GM12892 (cell line): ENCODE data around the gene MSH4.
"Not testable (repeated sequence)": the region's sequence is repeated elsewhere in the genome, so short reads cannot be mapped to it uniquely, and the experiment has no call there.

Experiments
- DNase-seq: peaks from one replicate; pipeline ENCODE4 v3.0.0; 2011; ENCODE audit not compliant: insufficient read length
- FAIRE-seq: peaks from 2 replicates; lab custom pipeline; 2011; peaks lifted over from hg19 to GRCh38; lab: Jason Lieb, UNC
- POLR2A ChIP-seq: IDR thresholded peaks from 2 replicates; pipeline ENCODE4 v1.6.1; 2011; ENCODE audit warnings: low read depth, low read length, control low read depth
- POLR2AphosphoS5 ChIP-seq: IDR thresholded peaks from 2 replicates; pipeline ENCODE4 v1.6.1; 2011; ENCODE audit warnings: low read depth, low read length, control low read depth
- TAF1 ChIP-seq: IDR thresholded peaks from 2 replicates; pipeline ENCODE4 v1.6.1; 2011; ENCODE audit warnings: low read depth, mild to moderate bottlenecking, control low read depth, low read length, borderline replicate concordance

The MSH4 gene

DNA sequence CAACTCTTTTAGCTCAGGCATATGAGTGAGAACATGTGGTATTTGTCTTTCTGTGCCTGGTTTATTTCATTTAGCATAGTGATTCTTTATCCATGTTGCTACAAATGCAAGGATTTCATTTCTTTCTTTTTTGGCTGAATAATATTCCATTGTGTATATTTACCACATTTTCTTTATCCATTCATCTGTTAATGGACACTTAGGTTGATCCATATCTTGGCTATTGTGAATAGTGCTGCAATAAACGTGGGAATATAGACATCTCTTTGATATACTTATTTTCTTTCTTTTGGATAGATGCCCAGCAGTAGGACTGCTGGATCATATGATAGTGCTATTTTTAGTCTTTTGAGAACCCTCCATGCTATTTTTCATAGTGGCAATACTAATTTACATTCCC, 104.7 kb downstream of the MSH4 start:
- FAIRE-seq (no peak), DNase-seq (no peak)
- no peak for TF ChIP-seq POLR2A
- no peak for TF ChIP-seq TAF1
- TF ChIP-seq POLR2AphosphoS5: no peak

DNA sequence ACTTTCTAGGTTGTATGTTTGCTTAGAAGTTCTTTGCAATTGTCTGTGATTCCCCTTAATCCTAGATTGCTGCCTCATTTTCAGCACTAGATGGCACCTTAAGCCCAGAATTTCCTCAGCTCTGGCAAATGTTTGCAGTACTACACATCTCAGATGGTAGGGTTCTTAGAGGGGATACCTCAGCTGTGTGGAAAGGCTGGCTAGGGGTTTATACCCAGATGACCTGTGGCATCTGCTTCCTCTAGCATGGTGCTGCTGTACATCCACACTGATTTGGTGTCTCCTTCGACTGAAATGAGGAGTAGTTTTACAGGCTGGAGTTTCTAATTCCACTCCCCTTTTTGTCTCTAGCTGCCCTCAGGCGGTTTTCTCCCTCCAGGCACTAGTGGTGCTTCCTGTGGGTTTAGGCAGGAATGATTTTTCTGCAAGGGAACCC, 112.1 kb downstream of the MSH4 start:
- TF ChIP-seq POLR2AphosphoS5 (no peak), TAF1 (no peak), POLR2A (no peak)
- DNase-seq (no peak), FAIRE-seq (peak; percentile 78)

DNA sequence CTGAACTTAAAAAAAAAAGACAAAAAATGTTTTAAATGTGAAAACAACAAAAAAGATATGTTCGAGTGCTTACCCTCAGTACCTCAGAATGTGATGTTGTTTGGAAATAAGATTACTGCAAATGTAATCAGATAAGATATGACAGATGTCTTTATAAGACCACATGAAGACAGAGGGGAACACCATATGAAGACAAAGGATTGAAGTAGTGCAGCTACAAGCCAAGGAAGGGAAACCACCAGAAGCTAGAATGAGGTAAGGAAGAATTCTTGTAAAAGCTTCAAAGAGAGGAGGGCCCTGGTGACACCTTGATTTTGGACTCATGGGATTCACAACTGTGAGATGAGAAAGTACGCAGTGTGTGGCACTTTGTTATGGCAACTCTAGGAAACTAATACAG, 120.2 kb downstream of the MSH4 start:
- no peak for TF ChIP-seq POLR2A
- TF ChIP-seq TAF1: no peak
- no peak for TF ChIP-seq POLR2AphosphoS5
- DNase-seq: no peak
- FAIRE-seq: no peak

DNA sequence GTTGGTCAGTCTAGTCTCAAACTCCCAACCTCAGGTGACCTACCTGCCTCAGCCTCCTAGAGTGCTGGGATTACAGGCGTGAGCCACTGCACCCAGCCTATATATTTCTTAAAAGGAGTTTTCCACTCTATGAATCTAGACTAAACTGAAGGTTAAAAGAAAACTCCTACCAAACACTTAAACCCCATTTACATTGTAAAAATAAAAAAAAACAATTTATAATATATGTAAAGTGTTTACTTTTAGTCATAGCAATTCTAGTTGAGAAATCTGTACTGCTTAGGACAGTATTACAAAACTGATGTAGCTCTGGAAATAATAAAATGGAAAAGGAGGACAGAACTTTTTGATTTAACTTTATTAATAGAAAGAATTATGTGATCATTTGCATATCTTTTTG, 126.0 kb downstream of the MSH4 start:
- FAIRE-seq: no peak
- TF ChIP-seq POLR2AphosphoS5 (no peak), TAF1 (no peak), POLR2A (no peak)
- DNase-seq: no peak

DNA sequence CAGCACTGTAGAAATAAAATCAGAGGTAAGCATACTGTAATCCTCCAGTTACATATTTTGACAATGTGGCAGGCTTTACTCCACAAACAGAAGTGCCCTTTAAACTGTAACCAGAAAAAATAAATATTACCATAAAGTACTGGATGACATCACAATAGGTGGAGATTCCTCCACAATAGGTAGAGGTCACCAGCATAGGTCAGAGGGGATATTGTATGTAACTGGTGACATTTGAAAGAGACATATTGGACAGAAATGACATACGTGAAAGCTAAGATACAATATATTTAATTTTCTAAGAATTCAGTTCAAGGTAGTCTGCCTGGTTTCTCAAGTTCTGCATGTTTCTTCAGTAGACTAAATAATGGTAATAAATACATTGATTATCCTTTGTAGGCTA, 135.6 kb downstream of the MSH4 start, which contains the start of gene ASB17:
Gene ASB17, minus strand, starts transcription at position 101 of the 400 bp plus-strand sequence. CDS start 113 bp downstream, outside the sequence.
- no peak for TF ChIP-seq POLR2AphosphoS5
- no peak for TF ChIP-seq TAF1
- TF ChIP-seq POLR2A: no peak
- DNase-seq: no peak
- no peak for FAIRE-seq

DNA sequence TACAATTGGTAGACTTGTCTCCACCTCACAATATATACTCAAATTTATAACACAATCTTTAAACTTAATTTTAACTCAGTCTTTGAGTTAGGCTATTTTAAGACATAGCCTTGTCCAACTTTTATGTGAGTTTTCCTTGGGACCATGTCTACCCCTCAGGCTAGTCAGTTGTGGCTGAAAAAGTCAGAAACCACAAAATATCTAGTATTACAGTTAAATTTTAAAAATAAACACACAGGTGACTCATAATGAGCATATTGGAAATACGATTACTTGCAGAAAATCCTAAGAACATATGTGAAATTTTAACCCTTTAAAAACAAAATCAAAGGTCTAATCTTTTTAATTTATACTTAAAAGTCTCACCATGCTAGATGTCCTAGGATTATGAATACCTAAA, 140.4 kb downstream of the MSH4 start:
- TF ChIP-seq POLR2A: no peak
- DNase-seq: no peak
- FAIRE-seq: no peak

DNA sequence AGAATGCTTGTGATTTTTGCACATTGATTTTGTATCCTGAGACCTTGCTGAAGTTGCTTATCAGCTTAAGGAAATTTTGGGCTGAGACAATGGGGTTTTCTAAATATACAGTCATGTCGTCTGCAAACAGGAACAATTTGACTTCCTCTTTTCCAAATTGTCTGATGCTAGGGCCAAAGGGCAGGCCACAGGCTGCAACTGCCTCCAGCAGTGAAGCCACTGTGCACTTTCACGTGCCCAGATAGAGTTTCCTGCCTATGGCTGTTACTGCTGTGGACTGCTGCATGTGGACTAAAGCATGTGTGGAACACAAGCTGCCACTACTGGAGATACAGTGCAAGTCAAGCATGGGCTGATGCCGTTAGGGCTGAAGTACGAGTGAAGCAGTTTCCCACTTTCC, 146.4 kb downstream of the MSH4 start:
- DNase-seq, FAIRE-seq: not testable (repeated sequence)

DNA sequence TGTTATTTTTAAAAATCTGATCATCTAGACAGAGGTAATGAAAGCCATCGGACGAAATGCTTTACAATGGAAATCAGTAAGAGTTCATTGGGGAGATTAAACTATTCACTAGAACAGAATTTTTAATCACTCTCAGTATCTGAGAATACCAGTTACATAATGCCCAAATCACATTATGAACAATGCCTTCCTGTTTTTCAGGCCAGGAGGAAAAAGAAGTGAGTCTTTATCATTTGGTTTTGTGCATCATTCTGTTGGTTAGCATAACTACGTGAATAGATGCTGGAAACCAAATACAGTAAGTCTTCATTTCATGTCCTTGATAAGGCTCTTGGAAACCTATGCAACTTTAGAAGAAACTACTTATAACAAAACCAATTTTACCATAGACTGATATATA, 153.5 kb downstream of the MSH4 start:
- no peak for DNase-seq
- TF ChIP-seq POLR2A: no peak
- no peak for TF ChIP-seq POLR2AphosphoS5
- TF ChIP-seq TAF1: no peak
- FAIRE-seq: no peak

DNA sequence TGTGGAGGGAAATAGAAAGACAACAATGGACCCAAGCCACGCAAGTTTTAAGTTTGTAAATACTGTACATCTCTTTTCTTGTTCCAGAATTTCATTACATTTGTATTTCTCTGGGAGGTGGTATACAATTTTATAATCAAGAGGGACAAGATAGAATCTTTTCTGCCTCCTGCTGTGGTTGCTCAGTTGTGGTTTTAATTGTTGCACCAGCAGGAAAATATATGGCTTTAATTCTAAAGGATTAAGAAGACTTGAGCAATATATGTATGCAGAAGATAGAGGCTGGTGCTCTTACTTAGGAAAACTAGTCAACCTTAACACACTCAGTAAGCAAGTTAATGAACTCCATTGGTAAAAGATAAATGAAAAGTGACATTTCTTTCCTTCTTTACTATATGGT, 155.3 kb downstream of the MSH4 start:
- FAIRE-seq: no peak
- TF ChIP-seq POLR2AphosphoS5 (no peak), POLR2A (no peak), TAF1 (no peak)
- DNase-seq: no peak

DNA sequence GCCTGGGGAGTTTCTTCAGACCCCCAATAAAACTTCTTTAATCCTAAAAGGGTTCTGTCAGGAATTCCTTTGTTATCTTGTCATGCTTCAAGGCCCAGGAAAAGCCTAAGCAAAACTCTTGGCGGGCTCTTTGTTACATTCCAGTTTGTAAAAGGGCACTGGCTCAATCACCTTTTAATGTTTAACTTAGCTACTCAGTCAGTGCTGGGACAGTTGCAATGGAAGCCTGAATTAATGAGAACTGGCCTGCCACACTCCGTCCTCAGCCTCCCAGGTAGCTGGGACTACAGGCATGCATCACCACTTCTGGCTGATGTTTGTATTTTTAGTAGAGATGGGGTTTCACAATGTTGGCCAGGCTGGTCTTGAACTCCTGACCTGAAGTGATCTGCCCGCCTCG, 156.8 kb downstream of the MSH4 start:
- FAIRE-seq: no peak
- no peak for DNase-seq
- TF ChIP-seq POLR2AphosphoS5 (no peak), TAF1 (no peak), POLR2A (no peak)

DNA sequence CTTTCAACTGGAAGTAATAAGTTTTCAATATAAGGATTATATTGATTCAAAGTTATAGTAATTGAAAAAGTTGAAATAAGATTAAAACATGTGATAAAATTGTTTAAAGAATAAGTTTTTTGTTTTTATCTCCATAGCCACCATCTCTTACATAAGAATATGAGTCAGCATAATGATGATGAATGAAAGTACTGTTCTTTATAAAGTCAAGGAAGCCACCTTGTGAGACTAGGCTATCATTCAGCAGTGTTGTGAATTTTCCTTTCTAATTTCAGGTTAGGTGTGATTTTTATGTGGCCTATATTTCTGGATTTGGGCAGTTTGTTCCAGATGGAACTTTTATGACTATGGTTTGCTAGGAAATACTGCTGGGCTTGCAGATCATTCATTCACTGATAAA, 157.9 kb downstream of the MSH4 start:
- no peak for TF ChIP-seq POLR2AphosphoS5
- no peak for DNase-seq
- FAIRE-seq: no peak
